NCI-H146 treated with DMSO at 0.1 percent for 48 hours (cell line): ENCODE measurements around the gene UBE2D4.
A peak's percentile ranks its signal among the peaks of the same experiment; 100 is the strongest.

Experiments used
- DNase-seq: peaks from one replicate; lab custom pipeline; 2025; ENCODE audit not compliant: unreplicated experiment; lab: John Stamatoyannopoulos, UW

UBE2D4 gene

DNA sequence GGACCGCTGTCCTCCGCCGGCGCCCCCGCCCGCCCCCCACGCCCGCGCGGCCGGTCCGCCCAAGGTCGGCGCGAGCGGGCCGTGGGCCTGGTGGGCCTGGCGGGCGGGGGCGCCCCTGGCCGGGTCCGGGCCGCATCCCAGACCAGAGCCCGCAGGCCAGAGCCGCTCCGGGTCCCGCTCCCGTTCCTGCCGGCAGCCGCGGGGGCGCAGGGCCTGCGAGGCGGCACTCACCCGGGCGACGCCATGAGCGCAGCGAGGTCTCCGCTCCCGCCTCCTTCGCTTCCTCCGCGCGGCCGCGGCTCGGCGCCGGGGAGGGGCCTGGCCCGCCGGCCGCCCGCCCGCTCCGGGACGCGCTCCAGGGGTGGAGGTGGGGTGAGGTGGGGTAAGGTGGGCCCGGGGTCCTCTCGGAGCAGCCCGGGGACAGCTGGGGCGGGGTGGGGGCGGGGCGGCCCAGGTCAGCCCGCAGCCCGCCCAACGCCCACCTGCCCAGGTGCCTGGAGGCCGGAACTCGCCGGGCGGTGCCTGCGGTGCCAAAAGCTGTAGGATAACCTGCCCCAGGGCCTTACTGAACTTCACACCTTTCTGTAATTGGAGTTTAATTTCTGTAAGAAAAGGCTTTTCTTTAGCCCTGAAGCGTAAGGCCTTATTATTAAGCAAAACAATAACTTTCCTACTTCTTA, 19.8 kb upstream of the UBE2D4 start, which contains the start of gene URGCP:
URGCP (minus strand) TSS at position 266 of the 680 bp plus-strand sequence; CDS start at position 245, 21 bp downstream.
- peak; percentile 21 for DNase-seq

GRCh38 chr7:43914795-43915194, 11.4 kb upstream of the UBE2D4 start:
- no peak for DNase-seq

GRCh38 chr7:43915907-43916306, 10.3 kb upstream of the UBE2D4 start:
- no peak for DNase-seq

GRCh38 chr7:43921423-43921822, 4.8 kb upstream of the UBE2D4 start:
- no peak for DNase-seq

GRCh38 chr7:43922726-43923125, 3.5 kb upstream of the UBE2D4 start:
- no peak for DNase-seq

DNA sequence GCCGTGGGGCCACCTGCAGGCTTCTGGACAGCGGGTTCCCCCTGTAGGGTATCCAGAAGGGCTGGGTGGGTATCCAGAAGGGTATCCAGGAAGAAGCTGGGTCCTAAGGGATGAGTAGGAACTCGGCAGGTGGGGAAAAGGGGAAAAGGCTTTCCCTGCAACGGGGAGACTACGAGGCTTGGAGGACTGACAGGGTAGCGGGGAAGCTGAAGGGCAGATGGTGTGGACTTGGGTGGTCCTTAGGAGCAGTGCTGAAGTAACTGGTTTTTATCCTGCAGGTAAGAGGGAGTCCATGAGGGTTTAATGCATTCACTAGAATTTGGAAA, 525 bp downstream of the UBE2D4 start:
- no peak for DNase-seq

DNA sequence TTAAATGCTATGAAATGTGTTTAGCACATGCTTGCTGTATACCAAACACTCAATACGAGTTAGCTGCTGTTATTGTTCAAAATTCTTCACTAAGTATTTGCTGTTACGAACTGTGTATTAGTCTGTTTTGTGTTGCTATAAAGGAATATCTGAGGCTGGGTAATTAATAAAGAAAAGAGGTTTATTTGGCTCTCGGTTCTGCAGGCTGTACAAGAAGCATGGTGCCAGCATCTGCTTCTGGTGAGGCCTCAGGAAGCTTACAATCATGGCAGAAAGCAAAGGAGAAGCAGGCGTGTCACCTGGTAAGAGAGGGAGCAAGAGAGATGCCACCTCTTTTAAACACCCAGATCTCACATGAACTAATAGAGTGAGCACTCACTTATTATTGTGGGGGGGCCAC, 1.6 kb downstream of the UBE2D4 start:
- DNase-seq, result no peak

DNA sequence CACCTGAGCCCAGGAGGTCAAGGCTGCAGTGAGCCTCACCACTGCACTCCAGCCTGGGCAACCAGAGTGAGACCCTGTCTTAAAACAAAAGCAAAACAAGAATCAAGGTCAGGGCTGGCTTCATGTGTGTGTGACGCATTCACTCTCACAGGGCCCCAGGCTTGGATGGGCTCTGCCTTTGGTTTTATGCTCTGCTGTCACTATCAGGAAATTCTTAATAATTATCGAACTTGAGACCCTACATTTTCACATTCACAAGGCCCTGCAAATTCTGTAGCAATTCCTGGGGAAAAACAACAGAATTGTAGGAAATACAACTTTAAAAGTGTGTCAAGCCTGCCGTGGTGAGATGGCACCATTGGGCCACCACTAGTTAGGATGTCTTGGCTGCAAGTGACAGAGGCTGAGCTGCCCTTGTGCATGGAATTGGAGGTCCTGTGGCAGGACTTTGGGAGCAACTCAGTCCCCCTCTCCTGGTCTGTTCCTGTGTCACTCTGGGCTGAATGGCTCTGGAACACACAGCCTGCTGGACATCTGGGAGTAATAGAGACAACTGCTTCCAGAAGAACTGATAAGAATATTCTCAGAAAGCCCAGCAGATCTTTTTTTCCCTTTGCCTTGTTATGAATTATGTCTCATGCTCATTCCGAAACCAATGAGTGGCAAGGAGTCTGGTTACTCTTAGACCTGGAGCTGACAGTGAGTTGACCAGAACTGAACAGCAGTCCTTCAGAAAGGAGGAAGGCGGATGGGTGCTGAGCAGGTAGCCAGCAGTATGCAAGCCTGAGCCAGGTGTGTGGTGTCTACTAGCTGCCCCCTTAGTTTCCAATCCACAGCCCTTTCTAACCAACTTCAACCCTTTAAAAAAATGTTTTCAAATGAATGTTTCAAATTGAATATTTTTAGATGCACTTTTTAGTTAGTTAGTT, 3.6 kb downstream of the UBE2D4 start:
- DNase-seq, result no peak

- no peak for DNase-seq
Observed at GRCh38 chr7:43931346-43931745, 5.1 kb downstream of the UBE2D4 start.

- no peak for DNase-seq
Observed at GRCh38 chr7:43933902-43934560, 7.8 kb downstream of the UBE2D4 start.

DNA sequence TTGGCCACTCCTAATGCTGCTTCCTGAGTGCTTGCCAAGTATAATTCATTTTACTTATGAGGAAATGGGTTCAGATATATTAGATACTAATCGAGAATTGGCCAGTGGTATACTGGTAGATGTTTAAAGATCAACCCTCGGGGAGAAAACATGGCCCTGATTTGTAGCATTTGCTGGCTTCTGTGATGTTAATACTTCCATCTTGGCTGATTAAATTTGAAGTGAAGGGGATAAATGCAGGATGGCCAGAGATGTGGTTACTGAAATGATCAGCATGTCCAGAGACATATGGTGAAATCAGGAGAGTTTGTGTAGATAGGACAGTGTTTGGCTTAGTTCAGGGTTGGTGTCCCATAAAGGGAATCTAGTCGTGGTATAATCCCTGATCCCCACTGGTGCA, 11.2 kb downstream of the UBE2D4 start:
- DNase-seq, result no peak

- no peak for DNase-seq
Observed at GRCh38 chr7:43938892-43939482, 12.8 kb downstream of the UBE2D4 start.

DNA sequence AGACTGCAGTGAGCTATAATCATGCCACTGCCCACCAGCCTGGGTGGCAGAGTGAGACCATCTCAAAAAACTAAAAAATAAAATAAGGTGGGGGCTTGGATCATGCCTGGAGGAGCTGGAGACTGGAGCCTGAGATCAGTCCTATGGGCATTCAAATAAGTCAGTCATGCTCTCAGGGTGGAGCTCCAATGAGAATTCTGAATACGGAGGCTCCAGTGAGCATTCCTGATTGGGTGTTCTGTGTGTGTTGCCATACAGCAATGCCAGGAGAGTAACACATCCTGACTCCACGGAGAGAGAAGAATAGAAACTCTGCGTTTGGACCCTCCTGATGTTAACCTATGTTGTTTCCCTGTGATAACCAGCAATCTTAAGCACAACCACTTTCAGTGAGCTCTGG, 16.0 kb downstream of the UBE2D4 start:
- DNase-seq, result no peak

DNA sequence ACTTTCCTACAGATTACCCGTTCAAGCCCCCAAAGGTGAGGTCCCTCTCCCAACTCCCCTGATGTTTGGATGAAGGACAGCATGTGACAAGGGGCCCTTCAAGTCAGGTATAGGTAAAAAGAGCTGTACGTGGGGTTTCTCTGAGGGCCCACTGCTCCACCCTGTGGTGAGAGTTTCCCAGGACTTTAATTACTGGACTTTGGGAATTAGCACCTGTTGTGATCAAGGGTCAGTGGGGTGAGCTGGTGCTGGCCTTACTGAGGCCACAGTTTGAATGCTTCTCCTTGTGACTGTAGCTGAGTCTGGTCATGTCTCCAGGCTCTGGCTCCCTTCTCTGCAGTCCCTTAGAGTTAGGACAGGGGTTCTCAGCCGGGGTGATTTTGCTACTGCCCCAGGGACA, 16.8 kb downstream of the UBE2D4 start:
- no peak for DNase-seq

GRCh38 chr7:43943417-43944187, 17.4 kb downstream of the UBE2D4 start:
- no peak for DNase-seq

GRCh38 chr7:43944286-43944685, 18.1 kb downstream of the UBE2D4 start:
- no peak for DNase-seq

- DNase-seq, result no peak
Observed at GRCh38 chr7:43952028-43952427, 25.8 kb downstream of the UBE2D4 start.

GRCh38 chr7:43953071-43953470, 26.8 kb downstream of the UBE2D4 start:
- DNase-seq, result no peak

DNA sequence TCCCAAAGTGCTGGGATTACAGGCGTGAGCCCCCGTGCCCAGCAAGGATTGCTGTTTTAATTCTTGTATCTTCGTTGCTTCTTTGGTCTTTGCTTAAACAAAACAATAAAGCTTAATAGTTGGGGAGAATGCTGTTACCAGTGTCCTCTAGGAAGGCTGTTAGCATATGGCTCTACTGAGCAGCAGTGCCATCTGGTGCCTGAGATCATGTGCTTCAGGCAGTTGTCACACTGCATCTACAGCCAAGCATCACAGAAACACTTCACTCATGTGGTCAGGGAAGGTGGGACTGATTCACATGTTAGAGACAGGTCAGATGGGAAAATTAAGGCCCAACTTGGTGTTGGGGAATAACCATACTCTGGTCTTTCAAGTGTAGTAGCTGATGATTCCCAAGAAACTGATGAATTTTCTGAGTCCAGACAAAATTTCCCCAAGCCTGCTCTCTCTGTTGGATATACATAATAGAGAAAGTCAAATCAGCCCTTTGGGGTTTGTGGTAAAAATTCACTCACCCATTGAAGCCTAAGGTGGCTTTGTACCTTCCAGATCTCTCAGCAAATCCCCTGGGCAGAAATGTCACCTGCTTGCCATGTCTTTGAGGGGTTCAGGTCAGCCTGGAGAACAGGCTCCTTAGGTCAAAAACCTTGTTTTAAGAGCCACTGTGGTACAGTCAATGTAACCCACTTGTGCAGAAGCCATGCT, 28.4 kb downstream of the UBE2D4 start:
- DNase-seq, result peak; percentile 7

DNA sequence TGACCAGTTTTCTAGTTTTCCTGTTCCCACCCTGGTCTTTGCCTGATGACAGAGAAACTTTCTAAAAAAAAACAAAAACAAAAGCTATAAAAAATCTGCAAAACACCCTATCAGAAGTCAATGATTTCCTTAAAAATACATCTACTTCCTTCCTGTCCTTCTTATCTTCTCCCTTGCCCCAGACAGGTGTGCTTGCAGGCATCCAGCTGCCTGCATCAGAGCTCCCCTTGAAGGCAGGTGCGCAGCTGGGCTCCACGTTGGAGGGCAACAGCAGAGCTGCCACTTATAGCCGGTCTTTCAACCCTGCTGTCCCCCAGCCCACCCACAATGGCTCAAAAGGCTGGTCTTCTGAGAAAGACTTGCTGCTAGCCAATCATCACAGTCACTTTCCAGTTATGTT, 29.8 kb downstream of the UBE2D4 start:
- peak; percentile 3 for DNase-seq
